Keratinocyte (primary cell): ENCODE measurements around the gene CCDC28B.

ENCODE experiments used
- CTCF ChIP-seq, 3 experiments: IDR thresholded peaks in 1 of 3; conservative IDR thresholded peaks in 1 of 3; optimal IDR thresholded peaks in 1 of 3; 2 replicates in 2 of 3; 3 replicates in 1 of 3; pipeline versions ENCODE3 to v1.5.1; 2011; ENCODE audit warnings: low read length in 3 of 3, mild to moderate bottlenecking in 3 of 3, moderate library complexity in 2 of 3, control low read depth in 1 of 3, inconsistent platforms in 1 of 3; ENCODE audit not compliant: insufficient read depth in 2 of 3; ENCODE audit errors: extremely low read depth in 1 of 3
- EZH2 ChIP-seq: IDR thresholded peaks from one replicate; pipeline ENCODE4 v1.6.1; 2012; ENCODE audit warnings: inconsistent platforms, mild to moderate bottlenecking, low read length, moderate library complexity

- no peak for TF ChIP-seq CTCF (optimal IDR thresholded peaks at IDR 0.05 in 1 of 3, IDR thresholded peaks at IDR 0.05 in 1 of 3, conservative IDR thresholded peaks at IDR 0.05 in 1 of 3; ENCODE audit: extremely low read depth in 1 of 3, insufficient read depth in 2 of 3, low read length in 3 of 3)
- TF ChIP-seq EZH2 = no peak
These were observed 4.6 kb downstream of the CCDC28B start for GRCh38 chr1:32204943-32205361.
